Body of pancreas (tissue), 4 donors: ENCODE data around the gene EXOSC7. TPM values are rescaled to one million over a fixed set of nuclear protein-coding genes. Genes with fewer than 3 reads are reported as not detected.

Source experiments
- ATAC-seq: fragments of 150-250 bp; one replicate; pipeline ENCODE4 v1.9.1; 2016
- DNase-seq, 4 donors: peaks; one replicate each; pipeline ENCODE4 v3.0.0-alpha.2; 2019
- H3K27ac ChIP-seq, 4 donors: fragments of 200-600 bp; sonication (generic); 1 replicate in 3 of 4; 2 replicates in 1 of 4; pipeline versions ENCODE4 v1.5.1 to v1.6.1; 2016 to 2019; ENCODE audit warnings: mild to moderate bottlenecking in 1 of 4, mixed read lengths in 1 of 4, moderate library complexity in 1 of 4
- H3K27me3 ChIP-seq, 2 donors: fragments of 200-600 bp; sonication (generic); one replicate each; pipeline ENCODE4 v1.6.0; 2016; ENCODE audit warnings: mild to moderate bottlenecking in 1 of 2
- H3K36me3 ChIP-seq, 2 donors: fragments of 200-600 bp; sonication (generic); replicated peaks in 1 of 2; 2 replicates each; pipeline ENCODE4 v1.5.1; 2016; ENCODE audit warnings: low read depth in 2 of 2; ENCODE audit not compliant: insufficient read depth in 1 of 2
- H3K4me1 ChIP-seq: fragments of 200-600 bp; sonication (generic); one replicate; pipeline ENCODE4 v1.6.0; 2016
- H3K4me3 ChIP-seq, 2 donors: fragments of 200-600 bp; sonication (generic); 1 replicate in 1 of 2; 2 replicates in 1 of 2; pipeline ENCODE4 v1.5.1; 2016 to 2019
- H3K9me3 ChIP-seq, 3 donors: fragments of 200-600 bp; sonication (generic); 1 replicate in 2 of 3; 2 replicates in 1 of 3; pipeline ENCODE4 v1.5.1; 2016
- POLR2A ChIP-seq, 3 donors: fragments of 450-650 bp; IDR thresholded peaks; one replicate each; pipeline ENCODE4 v1.6.1; 2016; ENCODE audit warnings: antibody characterized with exemption in 3 of 3, mild to moderate bottlenecking in 2 of 3
- WGBS, 2 donors: methylation state at CpG; one replicate each; pipeline ENCODE4 v1.1.5; 2017; 5-methylcytosine and 5-hydroxymethylcytosine counted together
- intact Hi-C: fragments of 100-400 bp; cut with DNase I; formaldehyde crosslinking; loops from one replicate; pipeline ENCODE4 v1.15.1; 2023
- total RNA-seq, 2 donors: library from RNA; depleted of rRNA; stranded (reverse); fragments of >200 nt; gene quantifications; one replicate each; pipeline ENCODE4 v1.1.0, GENCODE V29; 2016
- TF ChIP-seq, protein P1 (sequence below), 7 experiments: fragments of 450-650 bp in 4 of 7; fragments of 200-600 bp in 3 of 7; sonication (generic) in 3 of 7; IDR thresholded peaks; one replicate each; pipeline ENCODE4 v1.5.1; 2016 to 2019; ENCODE audit warnings: antibody characterized with exemption in 7 of 7

The EXOSC7 gene
- total RNA-seq, 2 donors from 2014 or later = 18.2 to 33.6 TPM

DNA sequence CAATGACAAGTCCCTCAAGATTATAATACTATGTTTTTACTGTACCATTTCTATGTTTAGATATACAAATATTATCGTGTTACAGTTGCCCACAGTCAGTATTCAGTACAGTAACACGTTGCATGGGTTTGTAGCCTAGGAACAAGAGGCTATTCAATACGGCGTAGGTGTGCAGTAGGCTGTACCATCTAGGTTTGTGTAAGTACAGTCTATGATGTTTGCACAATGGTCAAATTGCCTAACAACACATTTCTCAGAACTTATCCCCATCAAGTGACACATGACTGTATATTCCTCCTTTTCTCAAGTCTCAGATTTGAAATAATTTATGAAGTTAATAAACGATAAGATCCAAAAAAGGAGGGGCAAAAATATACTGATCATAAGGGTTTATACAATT lies 21.7 kb upstream of the EXOSC7 start:
- WGBS, 2 donors = 83 to 87% methylated on average over 5 of the region's 5 CpGs
- Histone ChIP-seq H3K27me3 (no peaks in the 10 kb centered on the region), H3K27ac (no peak overlapping the region), H3K9me3 (no peaks in the 10 kb centered on the region), H3K36me3 (no peaks in the 10 kb centered on the region), H3K4me3 (no peak overlapping the region), H3K4me1 (no peaks in the 10 kb centered on the region)
- no peak for ATAC-seq
- TF ChIP-seq, protein P1, sequence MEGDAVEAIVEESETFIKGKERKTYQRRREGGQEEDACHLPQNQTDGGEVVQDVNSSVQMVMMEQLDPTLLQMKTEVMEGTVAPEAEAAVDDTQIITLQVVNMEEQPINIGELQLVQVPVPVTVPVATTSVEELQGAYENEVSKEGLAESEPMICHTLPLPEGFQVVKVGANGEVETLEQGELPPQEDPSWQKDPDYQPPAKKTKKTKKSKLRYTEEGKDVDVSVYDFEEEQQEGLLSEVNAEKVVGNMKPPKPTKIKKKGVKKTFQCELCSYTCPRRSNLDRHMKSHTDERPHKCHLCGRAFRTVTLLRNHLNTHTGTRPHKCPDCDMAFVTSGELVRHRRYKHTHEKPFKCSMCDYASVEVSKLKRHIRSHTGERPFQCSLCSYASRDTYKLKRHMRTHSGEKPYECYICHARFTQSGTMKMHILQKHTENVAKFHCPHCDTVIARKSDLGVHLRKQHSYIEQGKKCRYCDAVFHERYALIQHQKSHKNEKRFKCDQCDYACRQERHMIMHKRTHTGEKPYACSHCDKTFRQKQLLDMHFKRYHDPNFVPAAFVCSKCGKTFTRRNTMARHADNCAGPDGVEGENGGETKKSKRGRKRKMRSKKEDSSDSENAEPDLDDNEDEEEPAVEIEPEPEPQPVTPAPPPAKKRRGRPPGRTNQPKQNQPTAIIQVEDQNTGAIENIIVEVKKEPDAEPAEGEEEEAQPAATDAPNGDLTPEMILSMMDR (IDR thresholded peaks at IDR 0.05) = no peak
- no peak for TF ChIP-seq POLR2A (IDR thresholded peaks at IDR 0.05)
- no peak for DNase-seq
- intact Hi-C loops = no loop called here

DNA sequence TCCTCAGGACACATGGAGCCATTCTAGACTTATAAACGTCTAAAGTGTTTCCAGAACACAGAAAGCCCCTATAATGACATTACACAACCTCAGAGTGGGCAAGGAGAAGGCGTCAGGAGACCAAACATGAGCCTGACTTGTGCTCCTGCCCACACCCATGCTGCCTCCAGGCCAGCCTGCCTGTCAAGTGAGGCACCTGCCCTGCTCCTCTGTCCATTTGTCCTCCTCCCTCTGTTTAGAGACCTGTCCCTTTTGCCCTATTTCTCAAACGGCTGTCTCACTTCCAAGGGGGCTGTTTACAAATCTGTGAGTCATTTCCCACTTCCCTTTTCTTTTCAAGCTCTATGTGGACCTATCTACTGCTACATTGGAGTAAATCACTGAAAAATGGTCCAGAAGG lies 21.1 kb upstream of the EXOSC7 start:
- ATAC-seq = no peak
- TF ChIP-seq POLR2A (IDR thresholded peaks at IDR 0.05) = no peak
- TF ChIP-seq, protein P1 (IDR thresholded peaks at IDR 0.05) = no peak
- Histone ChIP-seq H3K36me3 (no peaks in the 10 kb centered on the region), H3K4me3 (no peak overlapping the region), H3K27me3 (no peaks in the 10 kb centered on the region), H3K4me1 (no peaks in the 10 kb centered on the region), H3K9me3 (no peaks in the 10 kb centered on the region), H3K27ac (no peak overlapping the region)
- 38 to 44% methylated on average over 3 of the region's 3 CpGs for WGBS, 2 donors
- DNase-seq = peak in 1 of 4 donors; percentile 7
- intact Hi-C loops = no loop called here

DNA sequence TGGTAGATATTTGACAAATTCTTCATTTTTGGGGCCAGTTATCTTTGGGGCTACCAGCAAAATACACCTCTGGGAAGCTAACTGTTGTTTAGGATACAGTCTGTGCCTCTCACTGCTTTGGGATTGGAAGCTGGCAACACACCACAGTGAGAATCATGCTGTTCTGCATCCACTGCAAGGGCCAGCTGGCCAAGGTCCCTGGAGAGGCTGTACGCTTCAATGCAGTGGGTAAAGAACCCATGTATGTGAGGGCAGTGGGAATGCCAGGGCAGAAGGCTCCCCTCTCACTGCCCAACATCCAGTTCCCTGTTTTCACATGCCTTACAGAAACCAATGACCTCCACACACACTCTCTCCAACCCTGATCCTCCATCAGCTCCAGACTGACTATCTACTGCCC lies 20.1 kb upstream of the EXOSC7 start:
- intact Hi-C loops = no loop called here
- Histone ChIP-seq H3K9me3 (no peaks in the 10 kb centered on the region), H3K4me1 (no peaks in the 10 kb centered on the region), H3K4me3 (no peak overlapping the region), H3K36me3 (no peaks in the 10 kb centered on the region), H3K27me3 (no peaks in the 10 kb centered on the region), H3K27ac (no peak overlapping the region)
- 91 to 100% methylated on average over 1 of the region's 1 CpG for WGBS, 2 donors
- ATAC-seq = no peak
- DNase-seq = no peak
- TF ChIP-seq, protein P1 (IDR thresholded peaks at IDR 0.05) = no peak
- TF ChIP-seq POLR2A (IDR thresholded peaks at IDR 0.05) = no peak

DNA sequence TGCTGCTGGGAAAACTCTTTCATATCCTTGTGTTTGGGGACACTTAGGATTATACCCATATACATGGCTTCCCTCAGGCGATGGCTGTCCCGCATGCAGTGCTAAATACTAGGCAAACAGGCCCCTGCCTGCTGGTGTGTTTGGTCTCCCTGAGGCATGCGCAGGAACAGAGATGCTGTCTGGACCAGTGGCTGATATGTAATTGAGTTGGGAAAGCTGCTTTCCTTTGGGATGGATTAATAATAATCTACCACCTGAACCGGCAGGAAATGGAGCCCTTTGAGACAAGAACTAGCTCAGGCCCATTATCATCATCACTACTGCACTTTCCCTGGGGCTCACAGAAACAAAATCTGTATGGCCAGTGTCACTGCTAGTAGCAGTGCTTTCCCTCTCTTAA lies 18.1 kb upstream of the EXOSC7 start:
- Histone ChIP-seq H3K9me3 (no peaks in the 10 kb centered on the region), H3K27me3 (no peaks in the 10 kb centered on the region), H3K27ac (no peak overlapping the region), H3K4me3 (no peak overlapping the region), H3K4me1 (no peaks in the 10 kb centered on the region), H3K36me3 (no peaks in the 10 kb centered on the region)
- ATAC-seq (no peak), DNase-seq (no peak)
- WGBS, 2 donors = 93% methylated on average over 4 of the region's 4 CpGs
- TF ChIP-seq, protein P1 (IDR thresholded peaks at IDR 0.05) = no peak
- TF ChIP-seq POLR2A (IDR thresholded peaks at IDR 0.05) = no peak
- intact Hi-C loops = no loop called here

DNA sequence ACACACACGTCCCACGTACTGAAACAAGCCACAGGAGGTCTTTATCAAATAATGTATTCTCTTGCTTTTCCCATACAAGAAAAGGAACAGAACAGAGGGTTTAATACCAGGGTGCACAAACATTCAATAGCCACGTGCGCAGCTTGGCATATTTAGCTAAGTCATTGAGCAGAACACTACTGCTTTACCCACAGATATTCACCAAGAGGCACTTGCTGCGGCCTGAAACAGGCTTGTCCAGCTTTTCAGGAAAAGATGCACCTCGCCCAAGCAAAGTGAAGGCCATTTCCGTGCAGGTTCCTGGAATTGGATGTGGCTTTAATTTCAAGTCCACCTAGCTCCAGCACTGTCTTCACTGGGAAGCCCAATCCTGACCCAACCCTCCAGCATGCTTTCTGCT lies 17.7 kb upstream of the EXOSC7 start:
- 84 to 89% methylated on average over 7 of the region's 7 CpGs for WGBS, 2 donors
- no peak for TF ChIP-seq POLR2A (IDR thresholded peaks at IDR 0.05)
- TF ChIP-seq, protein P1 (IDR thresholded peaks at IDR 0.05) = no peak
- Histone ChIP-seq H3K4me3 (no peak overlapping the region), H3K9me3 (no peaks in the 10 kb centered on the region), H3K4me1 (no peaks in the 10 kb centered on the region), H3K27me3 (no peaks in the 10 kb centered on the region), H3K27ac (no peak overlapping the region), H3K36me3 (no peaks in the 10 kb centered on the region)
- no peak for DNase-seq
- intact Hi-C loops = no loop called here
- ATAC-seq = no peak
